ENCODE results near the gene MARK2. TPM values are rescaled to one million over a fixed set of nuclear protein-coding genes. Genes with fewer than 3 reads are reported as not detected.

MARK2 gene
- total and polyA plus RNA-seq, 10 of the 15 experiments (the other 5 are each of a cell fraction or from before 2014, with no cell fraction given), result 0.19 to 29.5 (median 13.2) TPM

GRCh38 chr11:63893355-63893754 is 54.4 kb downstream of the MARK2 start:
- ChIA-PET CTCF (no interaction called here), SMC1A (ENCODE audit: uncharacterized antibody, unreplicated experiment) (interaction anchor here (0.6 kb wide), 1 partner anchor 15 kb away, joined by 3 read pairs; no protein-coding TSS in a partner anchor), RAD21 (ENCODE audit: unreplicated experiment) (no interaction called here), POLR2A (no interaction called here)
- Histone ChIP-seq H3K4me1 (ENCODE audit: control insufficient read depth, insufficient read depth, low read length) (peaks cover 9% of the 10 kb centered on the region), H3K27me3 (replicated peaks in 1 of 2; ENCODE audit: control insufficient read depth in 2 of 2, insufficient read depth in 2 of 2, low read length in 1 of 2) (no peaks in the 10 kb centered on the region), H2AFZ (ENCODE audit: control insufficient read depth, low read depth, low read length) (no peak overlapping the region), H3K4me2 (ENCODE audit: control insufficient read depth, insufficient read depth) (no peak overlapping the region), H3K9ac (ENCODE audit: control insufficient read depth, insufficient read depth, low read length) (no peak overlapping the region), H3K36me3 (ENCODE audit: control insufficient read depth in 2 of 2, insufficient read depth in 2 of 2, low read length in 1 of 2) (peaks cover 22 to 29% of the 10 kb centered on the region in 2 experiments), H4K20me1 (ENCODE audit: control insufficient read depth, insufficient read depth) (no peaks in the 10 kb centered on the region), H3K4me3 (no peak overlapping the region), H3K27ac (ENCODE audit: control insufficient read depth, insufficient read depth) (no peak overlapping the region), H3K9me3 (replicated peaks; ENCODE audit: control insufficient read depth, insufficient read depth, low read length) (no peaks in the 10 kb centered on the region), H3K79me2 (ENCODE audit: control insufficient read depth, insufficient read depth, low read length) (peaks cover 25% of the 10 kb centered on the region)
- TF ChIP-seq IKZF1 (conservative IDR thresholded peaks at IDR 0.05), result no peak
- TF ChIP-seq MYB (IDR thresholded peaks at IDR 0.05; ENCODE audit: borderline replicate concordance, low read depth, low read length), result no peak
- no peak for TF ChIP-seq ZBED1 (IDR thresholded peaks at IDR 0.05; ENCODE audit: borderline replicate concordance)
- no peak for TF ChIP-seq KAT2A (conservative IDR thresholded peaks at IDR 0.05; ENCODE audit: control insufficient read depth, low read depth, low read length)
- no peak for TF ChIP-seq ELK1 (IDR thresholded peaks at IDR 0.05; ENCODE audit: low read depth, low read length)
- TF ChIP-seq, protein P1, sequence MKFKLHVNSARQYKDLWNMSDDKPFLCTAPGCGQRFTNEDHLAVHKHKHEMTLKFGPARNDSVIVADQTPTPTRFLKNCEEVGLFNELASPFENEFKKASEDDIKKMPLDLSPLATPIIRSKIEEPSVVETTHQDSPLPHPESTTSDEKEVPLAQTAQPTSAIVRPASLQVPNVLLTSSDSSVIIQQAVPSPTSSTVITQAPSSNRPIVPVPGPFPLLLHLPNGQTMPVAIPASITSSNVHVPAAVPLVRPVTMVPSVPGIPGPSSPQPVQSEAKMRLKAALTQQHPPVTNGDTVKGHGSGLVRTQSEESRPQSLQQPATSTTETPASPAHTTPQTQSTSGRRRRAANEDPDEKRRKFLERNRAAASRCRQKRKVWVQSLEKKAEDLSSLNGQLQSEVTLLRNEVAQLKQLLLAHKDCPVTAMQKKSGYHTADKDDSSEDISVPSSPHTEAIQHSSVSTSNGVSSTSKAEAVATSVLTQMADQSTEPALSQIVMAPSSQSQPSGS (IDR thresholded peaks at IDR 0.05; ENCODE audit: low read length), result no peak
- TF ChIP-seq GATAD2B (conservative IDR thresholded peaks at IDR 0.05; ENCODE audit: low read depth), result no peak
- no peak for TF ChIP-seq PAX8 (IDR thresholded peaks at IDR 0.05)
- no peak for TF ChIP-seq RB1 (IDR thresholded peaks at IDR 0.05; ENCODE audit: borderline replicate concordance)
- no peak for TF ChIP-seq CBFB (IDR thresholded peaks at IDR 0.05; ENCODE audit: low read depth)
- TF ChIP-seq SMAD5 (IDR thresholded peaks at IDR 0.05; ENCODE audit: low read depth), result no peak
- no peak for TF ChIP-seq NFXL1 (IDR thresholded peaks at IDR 0.05; ENCODE audit: borderline replicate concordance)
- no peak for TF ChIP-seq NBN (IDR thresholded peaks at IDR 0.05)
- TF ChIP-seq MTA2 (IDR thresholded peaks at IDR 0.05; ENCODE audit: low read depth), result no peak
- no TSS peak for BruUV-seq (replicated peaks)
- ATAC-seq, result no peak
- FAIRE-seq, result no peak
- DNase-seq (ENCODE audit: low read depth, low spot score), result no peak
- in situ Hi-C loops (cut with MboI) (no loop called here), intact Hi-C loops (cut with micrococcal nuclease; ENCODE audit: unreplicated experiment) (no loop called here)
- 97% methylated on average over 6 of the region's 6 CpGs for WGBS (ENCODE audit: insufficient coverage, insufficient replicate concordance, low lambda C conversion rate, missing lambda C conversion rate)

All from GM12878 (cell line).